HEK293 (cell line): ENCODE results near the gene MORN1.

Source experiments
- CTCF ChIA-PET: fragments of 350-600 bp; formaldehyde crosslinking; extraction: SDS; loops from one replicate; lab custom pipeline; 2021; ENCODE audit warnings: antibody characterized with exemption; lab: Yijun Ruan, JAX
- POLR2A ChIA-PET: fragments of 300-600 bp; formaldehyde crosslinking; extraction: SDS; loops from one replicate; lab custom pipeline; 2020; ENCODE audit warnings: antibody characterized with exemption, inconsistent platforms; lab: Yijun Ruan, JAX
- H3K27ac ChIP-seq: fragments of 200-500 bp; sonication (Bioruptor generic); 2 replicates; pipeline ENCODE4 v1.5.1; 2014; ENCODE audit warnings: low read depth, low read length, control low read depth, inconsistent platforms; ENCODE audit errors: extremely low read depth
- H3K36me3 ChIP-seq, 2 experiments: fragments of 200-500 bp in 1 of 2; sonication (Bioruptor generic) in 1 of 2; 1 replicate in 1 of 2; 2 replicates in 1 of 2; pipeline ENCODE4 v1.5.1; 2014 to 2017; ENCODE audit warnings: inconsistent platforms in 2 of 2, low read length in 2 of 2; ENCODE audit not compliant: control insufficient read depth in 2 of 2, insufficient read depth in 1 of 2
- H3K4me1 ChIP-seq: fragments of 200-500 bp; sonication (Bioruptor generic); 2 replicates; pipeline ENCODE4 v1.5.1; 2014; ENCODE audit warnings: mild to moderate bottlenecking, low read length, inconsistent platforms; ENCODE audit not compliant: control insufficient read depth, insufficient read depth
- H3K4me3 ChIP-seq: 2 replicates; pipeline ENCODE4 v1.5.1; 2011; ENCODE audit warnings: low read depth, mild to moderate bottlenecking, control low read depth, low read length, moderate library complexity
- H3K9me3 ChIP-seq: fragments of 200-500 bp; sonication (Bioruptor generic); 2 replicates; pipeline ENCODE4 v1.5.1; 2014; ENCODE audit warnings: low read depth, low read length, inconsistent platforms; ENCODE audit not compliant: control insufficient read depth, insufficient read depth
- GLI2 ChIP-seq: fragments of 450-650 bp; formaldehyde crosslinking; IDR thresholded peaks from 2 replicates; pipeline ENCODE4; 2017; ENCODE audit warnings: missing biosample characterization, missing genetic modification characterization, low read depth, borderline replicate concordance
- GLI4 ChIP-seq: fragments of 450-650 bp; formaldehyde crosslinking; IDR thresholded peaks from 2 replicates; pipeline ENCODE4 v1.5.1; 2016; ENCODE audit warnings: missing biosample characterization, missing genetic modification characterization
- HIC1 ChIP-seq: fragments of 450-650 bp; formaldehyde crosslinking; IDR thresholded peaks from 2 replicates; pipeline ENCODE4 v1.5.1; 2016; ENCODE audit warnings: missing biosample characterization, missing genetic modification characterization
- HOXA7 ChIP-seq: sonication (generic); formaldehyde crosslinking; IDR thresholded peaks from 2 replicates; pipeline ENCODE4 v1.8.1; 2022; ENCODE audit warnings: missing genetic modification reagents, borderline replicate concordance
- KLF9 ChIP-seq: fragments of 450-650 bp; formaldehyde crosslinking; IDR thresholded peaks from 2 replicates; pipeline ENCODE4 v1.5.1; 2016; ENCODE audit warnings: missing biosample characterization, missing genetic modification characterization, low read depth
- MZF1 ChIP-seq: fragments of 450-650 bp; formaldehyde crosslinking; IDR thresholded peaks from 2 replicates; pipeline ENCODE4 v1.5.1; 2017; ENCODE audit warnings: missing biosample characterization, missing genetic modification characterization, borderline replicate concordance
- PRDM10 ChIP-seq: fragments of 450-650 bp; formaldehyde crosslinking; IDR thresholded peaks from 2 replicates; pipeline ENCODE4 v1.5.1; 2016; ENCODE audit warnings: missing biosample characterization, missing genetic modification characterization
- REST ChIP-seq: fragments of 450-650 bp; formaldehyde crosslinking; IDR thresholded peaks from 2 replicates; pipeline ENCODE4 v1.5.1; 2016; ENCODE audit warnings: missing biosample characterization, missing genetic modification characterization
- ZNF155 ChIP-seq: fragments of 450-650 bp; formaldehyde crosslinking; IDR thresholded peaks from 2 replicates; pipeline ENCODE4 v1.5.1; 2016; ENCODE audit warnings: missing biosample characterization, missing genetic modification characterization
- ZNF184 ChIP-seq: fragments of 450-650 bp; IDR thresholded peaks from 2 replicates; pipeline ENCODE4 v1.5.1; 2018; ENCODE audit warnings: missing biosample characterization, mild to moderate bottlenecking, missing genetic modification characterization
- ZNF24 ChIP-seq: fragments of 450-650 bp; formaldehyde crosslinking; IDR thresholded peaks from 2 replicates; pipeline ENCODE4 v1.5.1; 2016; ENCODE audit warnings: missing biosample characterization, missing genetic modification characterization
- ZNF362 ChIP-seq: fragments of 450-650 bp; formaldehyde crosslinking; IDR thresholded peaks from 2 replicates; pipeline ENCODE4 v1.5.1; 2016; ENCODE audit warnings: missing biosample characterization, missing genetic modification characterization
- ZNF398 ChIP-seq: fragments of 450-650 bp; formaldehyde crosslinking; IDR thresholded peaks from 2 replicates; pipeline ENCODE4 v1.5.1; 2017; ENCODE audit warnings: missing biosample characterization, missing genetic modification characterization
- ZNF488 ChIP-seq: fragments of 450-650 bp; formaldehyde crosslinking; IDR thresholded peaks from 2 replicates; pipeline ENCODE4 v1.5.1; 2016; ENCODE audit warnings: missing biosample characterization, missing genetic modification characterization
- ZNF571 ChIP-seq: fragments of 450-650 bp; formaldehyde crosslinking; IDR thresholded peaks from 2 replicates; pipeline ENCODE4 v1.5.0; 2017; ENCODE audit warnings: missing biosample characterization, missing genetic modification characterization
- ZNF629 ChIP-seq: fragments of 450-650 bp; formaldehyde crosslinking; IDR thresholded peaks from 2 replicates; pipeline ENCODE4 v1.5.1; 2017; ENCODE audit warnings: missing biosample characterization, missing genetic modification characterization
- ZNF747 ChIP-seq: fragments of 450-650 bp; formaldehyde crosslinking; IDR thresholded peaks from 2 replicates; pipeline ENCODE4 v1.5.1; 2016; ENCODE audit warnings: missing biosample characterization, missing genetic modification characterization
- ZNF777 ChIP-seq: fragments of 450-650 bp; formaldehyde crosslinking; IDR thresholded peaks from 2 replicates; pipeline ENCODE4 v1.5.1; 2017; ENCODE audit warnings: missing biosample characterization, missing genetic modification characterization, borderline replicate concordance
- ZNF785 ChIP-seq: fragments of 450-650 bp; formaldehyde crosslinking; IDR thresholded peaks from 2 replicates; pipeline ENCODE4 v1.5.1; 2016; ENCODE audit warnings: missing biosample characterization, missing genetic modification characterization
- ZSCAN4 ChIP-seq: fragments of 450-650 bp; formaldehyde crosslinking; IDR thresholded peaks from 2 replicates; pipeline ENCODE4 v1.5.1; 2017; ENCODE audit warnings: missing biosample characterization, missing genetic modification characterization

MORN1 gene

GRCh38 chr1:2279817-2280216 lies 111.5 kb downstream of the MORN1 start:
- no peak overlapping the region for H3K4me3 ChIP-seq
- peaks cover 4% of the 10 kb centered on the region; the same call in 1 of the 2 replicates for H3K4me1 ChIP-seq
- POLR2A ChIA-PET, result no interaction called here
- no peak for TF ChIP-seq ZNF777 (tag by site-specific recombination)
- TF ChIP-seq HIC1, result no peak
- TF ChIP-seq ZNF362 (tag by site-specific recombination), result no peak
- TF ChIP-seq HOXA7, result no peak
- TF ChIP-seq ZNF785, result no peak
- no peak for TF ChIP-seq GLI4 (tag by site-specific recombination)
- TF ChIP-seq GLI2 (tag by site-specific recombination), result no peak
- TF ChIP-seq ZNF571 (tag by site-specific recombination), result no peak
- H3K27ac ChIP-seq, result no peak overlapping the region
- peaks cover 0 to 38% of the 10 kb centered on the region in 2 experiments; a peak in 2 of 3 replicates for H3K36me3 ChIP-seq
- CTCF ChIA-PET, result no interaction called here
- H3K9me3 ChIP-seq, result no peaks in the 10 kb centered on the region

GRCh38 chr1:2279210-2279639 lies 112.1 kb downstream of the MORN1 start:
- Histone ChIP-seq H3K36me3 (peaks cover 0 to 38% of the 10 kb centered on the region in 2 experiments; a peak in 2 of 3 replicates), H3K4me3 (no peak overlapping the region), H3K9me3 (no peaks in the 10 kb centered on the region), H3K4me1 (peaks cover 4% of the 10 kb centered on the region; the same call in 1 of the 2 replicates), H3K27ac (no peak overlapping the region)
- ChIA-PET POLR2A (interaction anchor here (0.6 kb wide), 1 partner anchor 30 kb away, joined by 3 read pairs; no protein-coding TSS in a partner anchor), CTCF (interaction anchor here (0.6 kb wide), 1 partner anchor 142 kb away, joined by 3 read pairs; no protein-coding TSS in a partner anchor)
- TF ChIP-seq ZNF24 (tag by site-specific recombination) (no peak), ZNF777 (tag by site-specific recombination) (no peak), MZF1 (tag by site-specific recombination) (no peak), ZNF747 (tag by site-specific recombination) (no peak), ZNF629 (tag by site-specific recombination) (no peak), REST (no peak), ZNF155 (no peak), ZSCAN4 (tag by site-specific recombination) (no peak), ZNF398 (peak; percentile 54), KLF9 (peak; percentile 21; the same call in 1 of the 2 replicates), ZNF184 (tag by site-specific recombination) (no peak), PRDM10 (tag by site-specific recombination) (no peak), ZNF488 (tag by site-specific recombination) (no peak)
